ENCODE measurements around the gene SEMA4D.

DNA sequence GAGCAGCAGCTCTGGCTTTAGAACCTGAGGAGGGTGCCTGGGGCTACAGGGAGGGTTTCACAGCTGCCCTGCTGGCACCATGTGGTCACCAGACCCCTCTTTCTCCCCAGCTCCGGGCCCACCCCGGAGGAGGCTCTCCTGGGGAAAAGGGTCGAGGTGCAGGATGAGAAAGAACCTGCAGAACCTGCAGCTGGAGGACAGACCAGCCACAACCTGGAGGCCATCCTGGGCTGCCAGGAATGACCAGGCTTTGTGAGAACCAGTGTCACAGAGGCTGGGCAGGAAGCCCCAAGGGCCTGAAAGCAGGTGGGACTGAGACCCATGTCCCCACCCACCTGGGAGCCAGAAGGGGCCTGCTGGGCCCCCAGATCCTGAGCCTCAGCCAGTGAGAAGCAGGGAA lies 23.0 kb downstream of the SEMA4D start:
- TF ChIP-seq POLR2AphosphoS5 (IDR thresholded peaks at IDR 0.05) (no peak), POLR2A (IDR thresholded peaks at IDR 0.05) (no peak)

Data from prostate gland (tissue), 1 donor.